ENCODE data around the gene LIMK1. TPM values are rescaled to one million over a fixed set of nuclear protein-coding genes. Genes with fewer than 3 reads are reported as not detected.
"Not testable (repeated sequence)": the region's sequence is repeated elsewhere in the genome, so short reads cannot be mapped to it uniquely, and the experiment has no call there.

Gene LIMK1
- total RNA-seq, 1 experiment from 2014 or later = 34.4 TPM

DNA sequence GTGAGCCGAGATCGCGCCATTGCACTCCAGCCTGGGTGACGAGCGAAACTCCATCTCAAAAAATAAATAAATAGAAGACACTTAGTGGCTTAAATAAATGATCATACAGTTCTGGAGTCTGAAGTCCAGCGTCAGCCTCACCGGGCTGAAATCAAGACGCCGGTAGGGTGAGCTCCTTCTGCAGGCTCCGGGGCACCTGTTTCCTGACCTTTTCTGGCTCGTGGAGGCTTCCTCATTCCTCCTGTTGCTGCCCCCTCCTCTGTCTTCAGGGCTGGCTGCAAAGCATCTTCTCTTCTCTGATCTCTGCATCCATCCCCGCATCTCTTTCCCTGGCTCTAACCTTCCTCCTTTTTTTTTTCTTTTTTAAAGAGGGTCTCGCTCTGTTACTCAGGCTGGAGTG is 32.8 kb downstream of the LIMK1 start:
- no peaks in the 10 kb centered on the region for H3K9me3 Mint-ChIP-seq (ENCODE audit: low read depth, unreplicated experiment)
- CTCF ChIA-PET = no interaction called here
- DNase-seq = no peak
- intact Hi-C loops (cut with micrococcal nuclease; ENCODE audit: unreplicated experiment) = no loop called here
- H3K4me1 Mint-ChIP-seq (ENCODE audit: low read depth, unreplicated experiment) = no peaks in the 10 kb centered on the region
- TF ChIP-seq, protein P1, sequence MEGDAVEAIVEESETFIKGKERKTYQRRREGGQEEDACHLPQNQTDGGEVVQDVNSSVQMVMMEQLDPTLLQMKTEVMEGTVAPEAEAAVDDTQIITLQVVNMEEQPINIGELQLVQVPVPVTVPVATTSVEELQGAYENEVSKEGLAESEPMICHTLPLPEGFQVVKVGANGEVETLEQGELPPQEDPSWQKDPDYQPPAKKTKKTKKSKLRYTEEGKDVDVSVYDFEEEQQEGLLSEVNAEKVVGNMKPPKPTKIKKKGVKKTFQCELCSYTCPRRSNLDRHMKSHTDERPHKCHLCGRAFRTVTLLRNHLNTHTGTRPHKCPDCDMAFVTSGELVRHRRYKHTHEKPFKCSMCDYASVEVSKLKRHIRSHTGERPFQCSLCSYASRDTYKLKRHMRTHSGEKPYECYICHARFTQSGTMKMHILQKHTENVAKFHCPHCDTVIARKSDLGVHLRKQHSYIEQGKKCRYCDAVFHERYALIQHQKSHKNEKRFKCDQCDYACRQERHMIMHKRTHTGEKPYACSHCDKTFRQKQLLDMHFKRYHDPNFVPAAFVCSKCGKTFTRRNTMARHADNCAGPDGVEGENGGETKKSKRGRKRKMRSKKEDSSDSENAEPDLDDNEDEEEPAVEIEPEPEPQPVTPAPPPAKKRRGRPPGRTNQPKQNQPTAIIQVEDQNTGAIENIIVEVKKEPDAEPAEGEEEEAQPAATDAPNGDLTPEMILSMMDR (IDR thresholded peaks at IDR 0.05; ENCODE audit: unreplicated experiment) = no peak
- H3K27me3 Mint-ChIP-seq (ENCODE audit: unreplicated experiment) = no peaks in the 10 kb centered on the region
- H3K36me3 Mint-ChIP-seq (ENCODE audit: insufficient read depth, unreplicated experiment) = peaks cover 21% of the 10 kb centered on the region
- H3K27ac Mint-ChIP-seq (ENCODE audit: unreplicated experiment) = no peak overlapping the region
- BruUV-seq (replicated peaks) = no TSS peak
- no peak overlapping the region for H3K4me3 Mint-ChIP-seq (ENCODE audit: low read depth, unreplicated experiment)

DNA sequence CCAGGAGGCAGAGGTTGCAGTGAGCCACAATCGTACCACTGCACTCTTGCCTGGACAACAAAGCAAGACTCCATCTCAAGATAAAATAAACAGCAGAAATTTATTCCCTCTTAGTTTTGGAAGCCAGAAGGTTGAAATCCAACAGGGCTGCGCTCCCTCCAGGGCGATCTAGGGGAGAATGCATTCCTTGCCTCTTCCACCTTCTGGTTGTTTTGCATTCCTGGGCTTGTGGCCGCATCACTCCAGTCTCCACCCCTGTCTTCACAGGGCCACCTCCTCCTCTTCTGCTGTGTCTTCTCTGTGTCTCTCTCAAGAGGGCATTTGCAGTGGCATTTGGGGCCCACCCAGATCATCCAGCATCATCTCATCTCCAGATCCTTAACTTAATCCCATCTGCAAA is 36.2 kb downstream of the LIMK1 start:
- DNase-seq = no peak
- intact Hi-C loops (cut with micrococcal nuclease; ENCODE audit: unreplicated experiment) = no loop called here
- TF ChIP-seq, protein P1 (IDR thresholded peaks at IDR 0.05; ENCODE audit: unreplicated experiment) = no peak
- CTCF ChIA-PET = interaction anchor here (0.6 kb wide), 1 partner anchor 22 kb away, joined by 5 read pairs; no protein-coding TSS in a partner anchor
- no peaks in the 10 kb centered on the region for H3K27me3 Mint-ChIP-seq (ENCODE audit: unreplicated experiment)
- no peaks in the 10 kb centered on the region for H3K4me1 Mint-ChIP-seq (ENCODE audit: low read depth, unreplicated experiment)
- H3K9me3 Mint-ChIP-seq (ENCODE audit: low read depth, unreplicated experiment) = no peaks in the 10 kb centered on the region
- no peak overlapping the region for H3K4me3 Mint-ChIP-seq (ENCODE audit: low read depth, unreplicated experiment)
- H3K36me3 Mint-ChIP-seq (ENCODE audit: insufficient read depth, unreplicated experiment) = peaks cover 10% of the 10 kb centered on the region
- BruUV-seq (replicated peaks) = no TSS peak
- no peak overlapping the region for H3K27ac Mint-ChIP-seq (ENCODE audit: unreplicated experiment)

DNA sequence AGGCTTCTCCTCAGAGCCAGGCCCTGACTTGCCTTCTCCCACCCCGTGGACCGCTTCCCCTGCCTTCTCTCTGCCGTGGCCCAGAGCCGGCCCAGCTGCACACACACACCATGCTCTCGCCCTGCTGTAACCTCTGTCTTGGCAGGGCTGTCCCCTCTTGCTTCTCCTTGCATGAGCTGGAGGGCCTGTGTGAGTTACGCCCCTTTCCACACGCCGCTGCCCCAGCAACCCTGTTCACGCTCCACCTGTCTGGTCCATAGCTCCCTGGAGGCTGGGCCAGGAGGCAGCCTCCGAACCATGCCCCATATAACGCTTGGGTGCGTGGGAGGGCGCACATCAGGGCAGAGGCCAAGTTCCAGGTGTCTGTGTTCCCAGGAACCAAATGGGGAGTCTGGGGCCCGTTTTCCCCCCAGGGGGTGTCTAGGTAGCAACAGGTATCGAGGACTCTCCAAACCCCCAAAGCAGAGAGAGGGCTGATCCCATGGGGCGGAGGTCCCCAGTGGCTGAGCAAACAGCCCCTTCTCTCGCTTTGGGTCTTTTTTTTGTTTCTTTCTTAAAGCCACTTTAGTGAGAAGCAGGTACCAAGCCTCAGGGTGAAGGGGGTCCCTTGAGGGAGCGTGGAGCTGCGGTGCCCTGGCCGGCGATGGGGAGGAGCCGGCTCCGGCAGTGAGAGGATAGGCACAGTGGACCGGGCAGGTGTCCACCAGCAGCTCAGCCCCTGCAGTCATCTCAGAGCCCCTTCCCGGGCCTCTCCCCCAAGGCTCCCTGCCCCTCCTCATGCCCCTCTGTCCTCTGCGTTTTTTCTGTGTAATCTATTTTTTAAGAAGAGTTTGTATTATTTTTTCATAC is 38.0 kb downstream of the LIMK1 start:
- TF ChIP-seq, protein P1 (IDR thresholded peaks at IDR 0.05; ENCODE audit: unreplicated experiment) = no peak
- H3K4me3 Mint-ChIP-seq (ENCODE audit: low read depth, unreplicated experiment) = no peak overlapping the region
- CTCF ChIA-PET = no interaction called here
- BruUV-seq (replicated peaks) = TSS peak; percentile 33
- H3K9me3 Mint-ChIP-seq (ENCODE audit: low read depth, unreplicated experiment) = no peaks in the 10 kb centered on the region
- H3K27me3 Mint-ChIP-seq (ENCODE audit: unreplicated experiment) = no peaks in the 10 kb centered on the region
- DNase-seq = no peak
- no peak overlapping the region for H3K27ac Mint-ChIP-seq (ENCODE audit: unreplicated experiment)
- no peaks in the 10 kb centered on the region for H3K4me1 Mint-ChIP-seq (ENCODE audit: low read depth, unreplicated experiment)
- intact Hi-C loops (cut with micrococcal nuclease; ENCODE audit: unreplicated experiment) = no loop called here
- peaks cover 10% of the 10 kb centered on the region for H3K36me3 Mint-ChIP-seq (ENCODE audit: insufficient read depth, unreplicated experiment)

DNA sequence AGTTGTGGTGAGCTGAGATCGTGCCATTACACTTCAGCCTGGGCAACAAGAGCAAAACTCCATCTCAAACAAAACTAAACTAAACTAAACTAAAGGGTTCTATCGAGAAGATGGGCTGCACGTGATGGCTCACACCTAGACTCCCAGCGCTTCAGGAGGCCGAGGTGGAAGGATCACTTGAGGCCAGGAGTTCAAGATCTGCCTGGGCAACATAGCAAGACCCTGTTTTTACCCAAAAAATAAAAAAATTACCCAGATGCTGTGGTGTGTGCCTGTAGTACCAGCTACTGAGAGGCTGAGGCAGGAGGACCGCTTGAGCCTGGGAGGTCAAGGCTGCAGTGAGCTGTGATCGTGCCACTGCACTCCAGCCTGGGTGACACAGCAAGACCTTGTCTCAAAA is 40.3 kb downstream of the LIMK1 start:
- BruUV-seq (replicated peaks); H3K4me3 Mint-ChIP-seq (ENCODE audit: low read depth, unreplicated experiment); H3K27ac Mint-ChIP-seq (ENCODE audit: unreplicated experiment); DNase-seq; intact Hi-C loops (cut with micrococcal nuclease; ENCODE audit: unreplicated experiment); H3K9me3 Mint-ChIP-seq (ENCODE audit: low read depth, unreplicated experiment); H3K4me1 Mint-ChIP-seq (ENCODE audit: low read depth, unreplicated experiment); H3K36me3 Mint-ChIP-seq (ENCODE audit: insufficient read depth, unreplicated experiment); H3K27me3 Mint-ChIP-seq (ENCODE audit: unreplicated experiment): not testable (repeated sequence)
- CTCF ChIA-PET = interaction anchor here (0.6 kb wide), 1 partner anchor 277 kb away, joined by 4 read pairs; no protein-coding TSS in a partner anchor

Measured in Calu3 (cell line).